Dendritic cell treated with granulocyte-macrophage colony-stimulating factor and Interleukin-4, amounts not matched to agents 40 ng/mL and 50 ng/mL, for 4 days (primary cell): ENCODE data around the gene EPS8L1.
"Not testable (repeated sequence)": the region's sequence is repeated elsewhere in the genome, so short reads cannot be mapped to it uniquely, and the experiment has no call there.

Experiments used
- H3K27ac Mint-ChIP-seq: one replicate; pipeline ENCODE4 v1.8.0; 2022; ENCODE audit warnings: mild to moderate bottlenecking, mixed read lengths
- H3K27me3 Mint-ChIP-seq: one replicate; pipeline ENCODE4 v1.8.0; 2022; ENCODE audit warnings: mild to moderate bottlenecking, mixed read lengths
- H3K36me3 Mint-ChIP-seq: one replicate; pipeline ENCODE4 v1.8.0; 2022; ENCODE audit warnings: low read depth, mixed read lengths
- H3K4me1 Mint-ChIP-seq: one replicate; pipeline ENCODE4 v1.8.0; 2022; ENCODE audit warnings: low read depth, mixed read lengths
- H3K4me3 Mint-ChIP-seq: one replicate; pipeline ENCODE4 v1.8.0; 2022; ENCODE audit warnings: mild to moderate bottlenecking, moderate library complexity, mixed read lengths
- H3K9me3 Mint-ChIP-seq: one replicate; pipeline ENCODE4 v1.8.0; 2022; ENCODE audit warnings: mixed read lengths
- intact Hi-C: fragments of 100-400 bp; cut with micrococcal nuclease; formaldehyde crosslinking; loops from one replicate; pipeline ENCODE4 v1.15.0; 2022

The EPS8L1 gene

GRCh38 chr19:55075371-55075998 is at the start of gene EPS8L1:
Gene EPS8L1 (plus strand): TSS chr19:55075869. CDS start chr19:55076445, 576 bp downstream.
- Mint-ChIP-seq H3K36me3 (no peaks in the 10 kb centered on the region), H3K9me3 (no peaks in the 10 kb centered on the region), H3K4me3 (no peak within 1 kb of the TSS), H3K27ac (peak within 1 kb of the TSS; percentile 76), H3K4me1 (peaks cover 34% of the 10 kb centered on the region), H3K27me3 (peaks cover 68% of the 10 kb centered on the region)
- intact Hi-C loops, result no loop called here

- Mint-ChIP-seq H3K9me3 (peaks cover 19% of the 10 kb centered on the region), H3K4me1 (peaks cover 12% of the 10 kb centered on the region), H3K36me3 (peaks cover 14% of the 10 kb centered on the region)
- H3K27ac Mint-ChIP-seq, H3K4me3 Mint-ChIP-seq, intact Hi-C loops, H3K27me3 Mint-ChIP-seq: not testable (repeated sequence)
Measured at GRCh38 chr19:55027140-55027471, 48.6 kb upstream of the EPS8L1 start.

- H3K9me3 Mint-ChIP-seq, result peaks cover 19% of the 10 kb centered on the region
- no peak overlapping the region for H3K4me3 Mint-ChIP-seq
- H3K4me1 Mint-ChIP-seq, result peaks cover 12% of the 10 kb centered on the region
- H3K27me3 Mint-ChIP-seq, result no peaks in the 10 kb centered on the region
- H3K27ac Mint-ChIP-seq, result no peak overlapping the region
- H3K36me3 Mint-ChIP-seq, result peaks cover 19% of the 10 kb centered on the region
- intact Hi-C loops, result no loop called here
Measured at GRCh38 chr19:55027472-55028337, 48.0 kb upstream of the EPS8L1 start.

- Mint-ChIP-seq H3K4me1 (peaks cover 12% of the 10 kb centered on the region), H3K36me3 (peaks cover 13% of the 10 kb centered on the region), H3K9me3 (peaks cover 12% of the 10 kb centered on the region), H3K4me3 (no peak overlapping the region), H3K27ac (no peak overlapping the region), H3K27me3 (no peaks in the 10 kb centered on the region)
- intact Hi-C loops, result no loop called here
Measured at GRCh38 chr19:55028757-55029156, 46.9 kb upstream of the EPS8L1 start.

- Mint-ChIP-seq H3K4me3 (no peak overlapping the region), H3K9me3 (peaks cover 5% of the 10 kb centered on the region), H3K36me3 (peaks cover 6% of the 10 kb centered on the region), H3K4me1 (peaks cover 12% of the 10 kb centered on the region), H3K27ac (no peak overlapping the region), H3K27me3 (peaks cover 2% of the 10 kb centered on the region)
- intact Hi-C loops, result no loop called here
Measured at GRCh38 chr19:55031178-55031577, 44.5 kb upstream of the EPS8L1 start.

- intact Hi-C loops, result no loop called here
- Mint-ChIP-seq H3K4me3 (no peak overlapping the region), H3K9me3 (no peaks in the 10 kb centered on the region), H3K27ac (no peak overlapping the region), H3K4me1 (peaks cover 12% of the 10 kb centered on the region), H3K36me3 (peaks cover 6% of the 10 kb centered on the region), H3K27me3 (peaks cover 2% of the 10 kb centered on the region)
Measured at GRCh38 chr19:55032170-55032800, 43.4 kb upstream of the EPS8L1 start.

GRCh38 chr19:55032976-55033643 is 42.6 kb upstream of the EPS8L1 start:
- intact Hi-C loops, H3K36me3 Mint-ChIP-seq, H3K9me3 Mint-ChIP-seq, H3K4me3 Mint-ChIP-seq, H3K27ac Mint-ChIP-seq, H3K27me3 Mint-ChIP-seq, H3K4me1 Mint-ChIP-seq: not testable (repeated sequence)

- no peak overlapping the region for H3K27ac Mint-ChIP-seq
- no peak overlapping the region for H3K4me3 Mint-ChIP-seq
- peaks cover 9% of the 10 kb centered on the region for H3K27me3 Mint-ChIP-seq
- H3K9me3 Mint-ChIP-seq, result no peaks in the 10 kb centered on the region
- H3K36me3 Mint-ChIP-seq, result peaks cover 9% of the 10 kb centered on the region
- no peaks in the 10 kb centered on the region for H3K4me1 Mint-ChIP-seq
- intact Hi-C loops, result no loop called here
Measured at GRCh38 chr19:55034751-55035150, 40.9 kb upstream of the EPS8L1 start.

GRCh38 chr19:55036058-55036457 is 39.6 kb upstream of the EPS8L1 start:
- H3K36me3 Mint-ChIP-seq, result peaks cover 14% of the 10 kb centered on the region
- H3K27me3 Mint-ChIP-seq, result peaks cover 19% of the 10 kb centered on the region
- peaks cover under 1% of the 10 kb centered on the region for H3K4me1 Mint-ChIP-seq
- intact Hi-C loops, result no loop called here
- no peak overlapping the region for H3K4me3 Mint-ChIP-seq
- H3K9me3 Mint-ChIP-seq, result no peaks in the 10 kb centered on the region
- H3K27ac Mint-ChIP-seq, result no peak overlapping the region

- peaks cover 34% of the 10 kb centered on the region for H3K27me3 Mint-ChIP-seq
- H3K4me1 Mint-ChIP-seq, result peaks cover 16% of the 10 kb centered on the region
- intact Hi-C loops, H3K4me3 Mint-ChIP-seq, H3K9me3 Mint-ChIP-seq, H3K27ac Mint-ChIP-seq: not testable (repeated sequence)
- H3K36me3 Mint-ChIP-seq, result peaks cover 14% of the 10 kb centered on the region
Measured at GRCh38 chr19:55037603-55038002, 38.1 kb upstream of the EPS8L1 start.

- Mint-ChIP-seq H3K4me1 (peaks cover 18% of the 10 kb centered on the region), H3K27me3 (peaks cover 39% of the 10 kb centered on the region), H3K36me3 (peaks cover 44% of the 10 kb centered on the region)
- H3K4me3 Mint-ChIP-seq, H3K9me3 Mint-ChIP-seq, H3K27ac Mint-ChIP-seq, intact Hi-C loops: not testable (repeated sequence)
Measured at GRCh38 chr19:55040654-55041053, 35.0 kb upstream of the EPS8L1 start.

GRCh38 chr19:55041244-55041626 is 34.4 kb upstream of the EPS8L1 start:
- no peak overlapping the region for H3K27ac Mint-ChIP-seq

GRCh38 chr19:55041627-55042343 is 33.9 kb upstream of the EPS8L1 start:
- Mint-ChIP-seq H3K4me1 (peaks cover 18% of the 10 kb centered on the region), H3K27ac (no peak overlapping the region)
- intact Hi-C loops, result no loop called here

More at GRCh38 chr19:55041244-55041626, 34.4 kb upstream of the EPS8L1 start:
- Mint-ChIP-seq H3K27me3 (peaks cover 39% of the 10 kb centered on the region), H3K36me3 (peaks cover 50% of the 10 kb centered on the region), H3K4me1 (peaks cover 18% of the 10 kb centered on the region), H3K9me3 (no peaks in the 10 kb centered on the region), H3K4me3 (no peak overlapping the region)
- intact Hi-C loops, result no loop called here

More at GRCh38 chr19:55041627-55042343, 33.9 kb upstream of the EPS8L1 start:
- Mint-ChIP-seq H3K36me3 (peaks cover 56% of the 10 kb centered on the region), H3K4me3 (peak overlapping the region; percentile 26), H3K27me3 (peaks cover 39% of the 10 kb centered on the region), H3K9me3 (no peaks in the 10 kb centered on the region)
